IPS-18c (cell line): ENCODE results near the gene RPS18.
A peak's percentile ranks its signal among the peaks of the same experiment; 100 is the strongest.
"Not testable (repeated sequence)": the region's sequence is repeated elsewhere in the genome, so short reads cannot be mapped to it uniquely, and the experiment has no call there.

Experiments
- H3K4me3 ChIP-seq: 2 replicates; pipeline ENCODE4 v1.7.0; 2013; ENCODE audit warnings: low read depth, mild to moderate bottlenecking, low read length, moderate library complexity; ENCODE audit not compliant: insufficient read depth
- H3K9me3 ChIP-seq: one replicate; pipeline ENCODE4 v1.6.1; 2013; ENCODE audit warnings: mild to moderate bottlenecking, low read length, moderate library complexity; ENCODE audit not compliant: control insufficient read depth, insufficient read depth

The RPS18 gene

GRCh38 chr6:33271468-33272274, at the start of gene RPS18, which contains the start of gene VPS52:
TSS of gene RPS18 (plus strand) at chr6:33272075. CDS start at chr6:33272120, 45 bp downstream.
TSS of gene VPS52 (minus strand) at chr6:33271876. CDS start at chr6:33271675, 201 bp downstream.
- Histone ChIP-seq H3K9me3 (no peaks in the 10 kb centered on the region), H3K4me3 (peak within 1 kb of the TSS; percentile 91)

- H3K9me3 ChIP-seq, H3K4me3 ChIP-seq: not testable (repeated sequence)
Measured at GRCh38 chr6:33226503-33227120, 45.3 kb upstream of the RPS18 start.

GRCh38 chr6:33235221-33235634, 36.6 kb upstream of the RPS18 start:
- Histone ChIP-seq H3K9me3 (no peaks in the 10 kb centered on the region), H3K4me3 (no peak overlapping the region)

- no peak overlapping the region for H3K4me3 ChIP-seq
- no peaks in the 10 kb centered on the region for H3K9me3 ChIP-seq
Measured at GRCh38 chr6:33236328-33236727, 35.5 kb upstream of the RPS18 start.

GRCh38 chr6:33236852-33237251, 35.0 kb upstream of the RPS18 start:
- H3K4me3 ChIP-seq, result no peak overlapping the region

GRCh38 chr6:33237741-33238140, 34.1 kb upstream of the RPS18 start:
- no peak overlapping the region for H3K4me3 ChIP-seq
- H3K9me3 ChIP-seq, result no peaks in the 10 kb centered on the region

More at GRCh38 chr6:33236852-33237251, 35.0 kb upstream of the RPS18 start:
- H3K9me3 ChIP-seq, result no peaks in the 10 kb centered on the region

- Histone ChIP-seq H3K9me3 (no peaks in the 10 kb centered on the region), H3K4me3 (no peak overlapping the region)
Measured at GRCh38 chr6:33241968-33242367, 29.9 kb upstream of the RPS18 start.

GRCh38 chr6:33243476-33243875, 28.4 kb upstream of the RPS18 start:
- no peaks in the 10 kb centered on the region for H3K9me3 ChIP-seq
- H3K4me3 ChIP-seq, result no peak overlapping the region

GRCh38 chr6:33247977-33248642, 23.8 kb upstream of the RPS18 start:
- no peaks in the 10 kb centered on the region for H3K9me3 ChIP-seq
- peak overlapping the region; percentile 62 for H3K4me3 ChIP-seq

- Histone ChIP-seq H3K4me3 (peak overlapping the region; percentile 62), H3K9me3 (no peaks in the 10 kb centered on the region)
Measured at GRCh38 chr6:33248643-33248931, 23.3 kb upstream of the RPS18 start.

GRCh38 chr6:33248932-33249731, 22.7 kb upstream of the RPS18 start:
- Histone ChIP-seq H3K4me3 (peak overlapping the region; percentile 62), H3K9me3 (no peaks in the 10 kb centered on the region)

- peak overlapping the region; percentile 60 for H3K4me3 ChIP-seq
- no peaks in the 10 kb centered on the region for H3K9me3 ChIP-seq
Measured at GRCh38 chr6:33249732-33250630, 21.9 kb upstream of the RPS18 start.

- Histone ChIP-seq H3K4me3 (no peak overlapping the region), H3K9me3 (no peaks in the 10 kb centered on the region)
Measured at GRCh38 chr6:33250731-33251130, 21.1 kb upstream of the RPS18 start.

GRCh38 chr6:33251395-33252012, 20.4 kb upstream of the RPS18 start:
- no peaks in the 10 kb centered on the region for H3K9me3 ChIP-seq
- H3K4me3 ChIP-seq, result no peak overlapping the region

GRCh38 chr6:33252759-33253158, 19.1 kb upstream of the RPS18 start:
- no peaks in the 10 kb centered on the region for H3K9me3 ChIP-seq

GRCh38 chr6:33254591-33254990, 17.3 kb upstream of the RPS18 start:
- no peaks in the 10 kb centered on the region for H3K9me3 ChIP-seq
- H3K4me3 ChIP-seq, result no peak overlapping the region

More at GRCh38 chr6:33252759-33253158, 19.1 kb upstream of the RPS18 start:
- H3K4me3 ChIP-seq, result no peak overlapping the region
